Left lung (tissue), 10 donors: ENCODE measurements around the gene STARD7. TPM values are rescaled to one million over a fixed set of nuclear protein-coding genes. Genes with fewer than 3 reads are reported as not detected.
"Not testable (repeated sequence)": the region's sequence is repeated elsewhere in the genome, so short reads cannot be mapped to it uniquely, and the experiment has no call there.

ENCODE experiments used
- ATAC-seq: fragments of 200-7000 bp; cut with Tn5 transposase; one replicate; pipeline ENCODE4 v1.9.1; 2020; ENCODE audit warnings: moderate library complexity
- DNase-seq, 4 donors: peaks; one replicate each; pipeline ENCODE4 v3.0.0-alpha.2; 2013 to 2020
- H3K27ac ChIP-seq, 2 donors: fragments of 200-600 bp; sonication (generic) in 1 of 2; one replicate each; pipeline versions ENCODE4 v1.5.0 to v1.8.0; 2020 to 2021
- H3K27me3 ChIP-seq, 2 donors: fragments of 200-600 bp; sonication (generic) in 1 of 2; one replicate each; pipeline versions ENCODE4 v1.5.0 to v1.8.0; 2020 to 2021
- H3K36me3 ChIP-seq, 2 donors: fragments of 200-600 bp; sonication (generic) in 1 of 2; one replicate each; pipeline versions ENCODE4 v1.5.0 to v1.8.0; 2020 to 2021
- H3K4me1 ChIP-seq, 2 donors: fragments of 200-600 bp; one replicate each; pipeline ENCODE4 v1.8.0; 2021
- H3K4me3 ChIP-seq, 2 donors: fragments of 200-600 bp; sonication (generic) in 1 of 2; one replicate each; pipeline versions ENCODE4 v1.5.0 to v1.8.0; 2020 to 2021; ENCODE audit warnings: mild to moderate bottlenecking in 1 of 2
- H3K9me3 ChIP-seq, 2 donors: fragments of 200-600 bp; sonication (generic) in 1 of 2; one replicate each; pipeline versions ENCODE4 v1.5.0 to v1.8.0; 2020 to 2021
- intact Hi-C, 2 donors: fragments of 100-400 bp; cut with DNase I; formaldehyde crosslinking; loops; one replicate each; pipeline versions ENCODE4 v1.11.2 to v1.14.2; 2022
- polyA plus RNA-seq, 6 donors: library from polyadenylated mRNA; unstranded; fragments of 120-200 nt; gene quantifications; one replicate each; pipeline ENCODE4 v1.2.1, GENCODE V29; 2013; ENCODE audit not compliant: insufficient read length in 6 of 6
- total RNA-seq, 2 donors: library from RNA; stranded (reverse); fragmentation: NEBNext Ultra II Directional; extraction: Animal tissue kit (Norgen Biotek cat#: 25700); gene quantifications; one replicate each; pipeline ENCODE4 v1.2.1, GENCODE V29; 2021
- TF ChIP-seq, protein P1 (sequence below), 2 donors: fragments of 200-600 bp; sonication (generic) in 1 of 2; IDR thresholded peaks; one replicate each; pipeline versions ENCODE4 v1.5.0 to v1.8.0; 2021; ENCODE audit warnings: antibody characterized with exemption in 2 of 2
- donor health status: DM: no; HTN: yes; CAD: no.
- donor health status: DM: no; HTN: no; CAD: no.

The STARD7 gene
- total and polyA plus RNA-seq, 8 donors = 99.2 to 142 (median 112) TPM

DNA sequence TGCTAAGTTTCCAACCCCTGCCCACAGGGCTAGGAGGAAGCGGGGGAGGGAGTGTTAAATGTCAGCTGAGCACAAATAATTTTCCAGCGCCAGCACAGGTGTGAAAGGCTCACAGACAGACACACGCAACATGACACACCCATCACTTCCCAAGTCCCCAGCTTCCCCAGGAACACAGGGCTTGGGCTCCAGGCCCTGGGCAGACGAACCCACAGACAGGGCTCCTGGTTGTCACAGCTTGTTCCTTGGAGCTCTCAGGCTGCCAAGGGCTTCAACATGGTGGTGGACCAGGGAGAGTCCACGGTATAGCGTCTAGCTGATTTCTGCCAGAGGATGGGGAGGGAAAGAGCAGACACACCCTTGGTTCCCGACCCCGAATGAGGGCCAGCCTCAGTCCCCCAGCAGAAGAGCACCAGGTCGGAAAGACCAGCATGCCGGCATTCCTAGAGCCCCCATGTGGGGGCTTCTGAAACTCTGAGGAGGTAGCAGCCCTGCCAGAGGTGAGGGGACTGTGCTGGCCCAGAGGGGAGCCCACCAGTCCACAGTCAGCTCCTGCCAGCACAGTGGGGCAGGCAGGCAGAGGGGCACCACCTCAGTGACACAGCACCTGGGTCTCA, 65.3 kb downstream of the STARD7 start:
- ATAC-seq = no peak
- Histone ChIP-seq H3K27ac (no peak overlapping the region), H3K36me3 (no peaks in the 10 kb centered on the region), H3K4me3 (peak overlapping the region in 1 of 2 donors; percentile 61), H3K27me3 (peaks cover 0 to 15% of the 10 kb centered on the region in 2 donors), H3K4me1 (peaks cover 7 to 52% of the 10 kb centered on the region in 2 donors), H3K9me3 (no peaks in the 10 kb centered on the region)
- intact Hi-C loops = no loop called here
- DNase-seq = peak in 1 of 4 donors; percentile 55
- TF ChIP-seq, protein P1, sequence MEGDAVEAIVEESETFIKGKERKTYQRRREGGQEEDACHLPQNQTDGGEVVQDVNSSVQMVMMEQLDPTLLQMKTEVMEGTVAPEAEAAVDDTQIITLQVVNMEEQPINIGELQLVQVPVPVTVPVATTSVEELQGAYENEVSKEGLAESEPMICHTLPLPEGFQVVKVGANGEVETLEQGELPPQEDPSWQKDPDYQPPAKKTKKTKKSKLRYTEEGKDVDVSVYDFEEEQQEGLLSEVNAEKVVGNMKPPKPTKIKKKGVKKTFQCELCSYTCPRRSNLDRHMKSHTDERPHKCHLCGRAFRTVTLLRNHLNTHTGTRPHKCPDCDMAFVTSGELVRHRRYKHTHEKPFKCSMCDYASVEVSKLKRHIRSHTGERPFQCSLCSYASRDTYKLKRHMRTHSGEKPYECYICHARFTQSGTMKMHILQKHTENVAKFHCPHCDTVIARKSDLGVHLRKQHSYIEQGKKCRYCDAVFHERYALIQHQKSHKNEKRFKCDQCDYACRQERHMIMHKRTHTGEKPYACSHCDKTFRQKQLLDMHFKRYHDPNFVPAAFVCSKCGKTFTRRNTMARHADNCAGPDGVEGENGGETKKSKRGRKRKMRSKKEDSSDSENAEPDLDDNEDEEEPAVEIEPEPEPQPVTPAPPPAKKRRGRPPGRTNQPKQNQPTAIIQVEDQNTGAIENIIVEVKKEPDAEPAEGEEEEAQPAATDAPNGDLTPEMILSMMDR (IDR thresholded peaks at IDR 0.05) = no peak

DNA sequence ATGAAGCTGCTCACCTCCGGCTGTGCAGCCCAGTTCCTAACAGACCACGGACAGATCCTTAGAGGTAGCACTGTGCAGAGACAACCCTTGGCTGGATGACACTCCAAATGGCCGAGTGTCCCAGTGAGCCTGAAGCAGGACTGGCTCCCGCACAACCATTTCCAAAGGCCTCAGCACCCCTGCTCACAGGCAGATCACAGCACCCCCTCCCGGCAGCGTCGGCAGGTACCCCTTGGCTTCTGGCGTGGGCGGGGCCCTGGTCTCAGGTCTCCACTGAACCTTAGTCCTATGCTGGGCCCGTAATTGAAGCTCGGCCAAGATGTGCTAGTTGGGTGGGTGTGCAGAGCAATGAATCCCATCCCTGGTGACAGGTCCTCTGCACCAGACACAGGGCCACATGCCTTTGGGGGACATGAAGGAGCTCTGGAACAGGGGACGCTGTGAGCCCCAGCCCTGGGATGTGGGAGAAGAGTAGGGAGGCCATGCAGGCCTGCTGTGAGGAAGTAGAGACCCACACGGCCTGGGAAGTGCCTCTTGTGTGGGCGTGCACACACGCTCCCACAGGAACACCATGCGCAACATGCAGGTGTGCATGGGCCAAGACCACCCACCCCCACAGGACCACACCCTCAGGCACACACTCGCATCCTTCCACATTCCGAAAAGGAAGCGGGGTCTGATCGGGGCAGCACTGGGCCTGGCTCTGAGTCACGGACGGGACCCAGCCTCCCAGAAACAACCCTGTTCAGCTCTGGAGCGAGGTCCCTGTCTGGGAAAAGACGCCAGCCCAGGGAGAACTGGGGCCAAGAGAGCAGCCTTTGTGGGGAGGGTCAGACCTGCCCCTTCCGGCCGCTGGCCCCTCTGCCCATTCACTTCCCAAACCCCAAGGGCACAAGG, 66.2 kb downstream of the STARD7 start:
- DNase-seq = peak in 1 of 4 donors; percentile 47
- Histone ChIP-seq H3K27me3 (peaks cover 0 to 20% of the 10 kb centered on the region in 2 donors), H3K4me1 (peaks cover 7 to 43% of the 10 kb centered on the region in 2 donors), H3K27ac (no peak overlapping the region), H3K9me3 (no peaks in the 10 kb centered on the region), H3K36me3 (no peaks in the 10 kb centered on the region), H3K4me3 (no peak overlapping the region)
- intact Hi-C loops = no loop called here
- TF ChIP-seq, protein P1 (IDR thresholded peaks at IDR 0.05) = no peak
- no peak for ATAC-seq

DNA sequence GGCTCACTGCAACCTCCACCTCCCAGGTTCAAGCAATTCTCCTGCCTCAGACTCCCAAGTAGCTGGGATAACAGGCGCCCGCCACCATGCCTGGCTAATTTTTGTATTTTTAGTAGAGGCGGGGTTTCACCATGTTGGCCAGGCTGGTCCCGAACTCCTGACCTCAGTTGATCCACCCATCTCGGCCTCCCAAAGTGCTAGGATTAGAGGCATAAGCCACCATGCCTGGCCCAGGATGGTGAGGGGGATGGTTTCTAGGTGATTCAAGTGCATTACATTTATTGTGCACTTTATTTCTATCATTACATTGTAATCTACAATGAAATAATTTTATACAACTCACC, 67.0 kb downstream of the STARD7 start:
- Histone ChIP-seq H3K4me1 (peaks cover 7 to 34% of the 10 kb centered on the region in 2 donors), H3K27me3 (peaks cover 0 to 20% of the 10 kb centered on the region in 2 donors)
- ATAC-seq, H3K9me3 ChIP-seq, H3K4me3 ChIP-seq, H3K27ac ChIP-seq, DNase-seq, intact Hi-C loops, H3K36me3 ChIP-seq: not testable (repeated sequence)

DNA sequence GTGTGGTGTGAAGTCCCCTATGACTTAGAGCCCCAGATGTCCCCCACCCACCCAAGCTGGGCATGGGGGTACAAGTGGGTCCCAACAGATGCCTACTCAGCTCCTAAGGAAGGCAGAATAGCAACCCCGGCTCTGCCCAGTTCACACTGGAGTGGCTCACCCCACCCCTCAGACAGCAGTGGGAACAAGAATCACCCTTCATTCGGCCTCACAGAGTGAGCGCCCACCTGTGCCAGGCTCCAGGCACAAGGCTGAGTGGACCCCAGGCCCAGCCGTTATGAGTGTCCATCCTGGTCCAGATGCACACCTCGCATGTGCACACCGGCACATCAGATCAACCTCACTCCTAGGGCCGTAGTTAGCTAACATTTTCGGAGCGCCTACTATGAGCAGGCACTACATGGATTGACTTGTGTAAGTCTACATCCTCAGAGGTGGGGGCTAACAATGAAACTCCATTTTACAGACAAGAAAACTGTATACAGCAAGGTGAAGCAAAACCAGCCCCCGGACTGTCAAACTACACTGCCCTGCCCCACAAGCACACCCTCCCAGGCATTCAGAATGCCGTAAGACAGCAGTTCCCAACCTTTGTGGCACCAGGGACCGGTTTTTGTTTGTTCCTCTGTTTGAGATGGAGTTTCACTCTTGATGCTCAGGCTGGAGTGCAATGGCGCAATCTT, 67.5 kb downstream of the STARD7 start:
- Histone ChIP-seq H3K4me3 (no peak overlapping the region), H3K27me3 (peaks cover 0 to 20% of the 10 kb centered on the region in 2 donors), H3K4me1 (peaks cover 7 to 29% of the 10 kb centered on the region in 2 donors), H3K9me3 (no peaks in the 10 kb centered on the region), H3K36me3 (no peaks in the 10 kb centered on the region), H3K27ac (no peak overlapping the region)
- TF ChIP-seq, protein P1 (IDR thresholded peaks at IDR 0.05) = no peak
- DNase-seq (peak in 1 of 4 donors; percentile 17), ATAC-seq (no peak)
- intact Hi-C loops = no loop called here

DNA sequence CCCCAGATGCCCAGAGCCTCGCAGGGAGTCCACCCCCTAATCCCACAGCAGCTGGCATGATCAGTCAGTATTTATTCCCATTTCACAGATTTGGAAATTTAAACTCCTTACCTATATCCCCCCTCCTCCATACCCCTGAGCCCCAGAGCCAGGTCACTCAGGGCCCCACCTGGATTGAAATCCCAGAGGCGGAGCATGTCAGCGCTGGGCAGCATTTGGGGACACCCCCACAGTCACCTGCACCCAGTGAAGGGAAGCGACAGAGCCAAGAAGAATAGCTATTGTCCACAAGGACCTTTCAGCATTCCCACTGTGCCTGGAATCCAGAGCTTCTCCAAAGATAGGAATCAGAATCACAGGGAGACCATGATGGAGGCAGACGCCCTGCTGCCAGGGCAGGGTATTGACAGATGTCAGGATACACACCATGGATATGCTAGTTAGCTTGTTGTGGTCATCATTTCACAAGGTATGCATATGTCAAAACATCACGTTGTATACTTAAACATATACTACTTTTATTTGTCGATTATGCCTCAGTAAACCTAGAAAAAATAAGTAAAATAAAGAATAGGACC, 69.4 kb downstream of the STARD7 start:
- no peak overlapping the region for H3K4me3 ChIP-seq
- DNase-seq (peak in 1 of 4 donors; percentile 16), ATAC-seq (no peak)
- no peak overlapping the region for H3K27ac ChIP-seq
- intact Hi-C loops = no loop called here
- TF ChIP-seq, protein P1 (IDR thresholded peaks at IDR 0.05) = no peak
- no peaks in the 10 kb centered on the region for H3K36me3 ChIP-seq
- H3K4me1 ChIP-seq = peaks cover 2 to 18% of the 10 kb centered on the region in 2 donors
- peaks cover 0 to 16% of the 10 kb centered on the region in 2 donors for H3K27me3 ChIP-seq
- no peaks in the 10 kb centered on the region for H3K9me3 ChIP-seq
